GM19043 (cell line): Measurements from ENCODE around the gene GASK1B.

Source experiments
- ATAC-seq: cut with Tn5 transposase; IDR thresholded peaks from one replicate; pipeline ENCODE4 v1.9.1; 2021; ENCODE audit warnings: low read depth; ENCODE audit not compliant: unreplicated experiment

The GASK1B gene

DNA sequence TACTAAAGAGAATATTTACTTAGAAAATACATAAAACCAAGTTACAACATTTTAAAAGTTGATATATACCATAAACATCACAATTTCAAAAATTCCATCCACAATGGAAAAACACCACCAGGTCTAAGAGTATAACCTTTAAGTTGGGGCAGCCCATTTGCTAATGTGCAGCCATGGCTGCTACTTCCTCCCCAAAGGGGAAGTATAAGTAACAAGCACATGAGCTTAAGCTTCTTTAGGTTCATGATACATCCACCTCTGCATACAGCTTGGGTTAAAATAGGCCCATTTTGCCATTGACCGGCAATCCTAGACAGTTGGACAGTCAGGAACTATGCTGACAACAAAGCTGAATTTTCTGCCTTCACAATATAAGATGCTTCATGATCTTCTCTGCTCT is 16.6 kb upstream of the GASK1B start:
- no peak for ATAC-seq

DNA sequence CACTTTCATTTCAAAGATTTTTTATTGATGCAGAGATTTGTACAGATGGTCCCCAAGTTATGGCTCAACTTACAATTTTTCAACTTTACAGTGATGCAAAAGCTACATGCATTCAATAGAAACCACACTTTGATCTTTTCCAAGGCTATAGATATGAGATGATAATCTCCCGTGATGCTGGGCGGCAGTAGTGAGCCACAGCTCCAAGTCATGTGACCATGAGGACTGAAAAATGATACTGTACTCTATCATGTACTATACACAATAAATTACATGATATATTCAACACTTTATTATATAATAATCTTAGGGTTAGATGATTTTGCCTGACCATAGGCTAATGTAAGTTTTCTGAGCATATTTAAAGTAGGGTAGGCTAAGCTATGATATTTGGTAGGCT is 14.0 kb upstream of the GASK1B start:
- ATAC-seq = no peak

DNA sequence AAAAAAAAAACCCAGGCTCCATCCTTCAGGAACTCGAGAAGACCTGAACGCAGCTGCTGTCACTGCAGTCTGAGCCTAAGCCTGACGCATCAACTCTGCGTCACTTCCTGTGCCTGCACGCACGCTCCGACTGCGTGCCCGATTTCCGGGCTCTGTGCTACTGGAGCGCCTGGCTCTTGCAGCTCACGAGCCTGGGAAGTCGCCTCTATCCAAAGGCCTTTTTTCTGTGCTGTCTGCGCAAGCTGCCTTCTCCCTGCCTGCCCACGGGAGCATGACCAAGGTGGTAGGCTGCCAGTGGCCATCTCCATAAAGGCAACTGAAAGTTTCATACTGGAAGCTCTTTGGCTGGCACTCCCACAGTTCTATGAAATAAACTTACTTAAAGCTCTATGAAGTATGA is 9.9 kb upstream of the GASK1B start:
- ATAC-seq = no peak

DNA sequence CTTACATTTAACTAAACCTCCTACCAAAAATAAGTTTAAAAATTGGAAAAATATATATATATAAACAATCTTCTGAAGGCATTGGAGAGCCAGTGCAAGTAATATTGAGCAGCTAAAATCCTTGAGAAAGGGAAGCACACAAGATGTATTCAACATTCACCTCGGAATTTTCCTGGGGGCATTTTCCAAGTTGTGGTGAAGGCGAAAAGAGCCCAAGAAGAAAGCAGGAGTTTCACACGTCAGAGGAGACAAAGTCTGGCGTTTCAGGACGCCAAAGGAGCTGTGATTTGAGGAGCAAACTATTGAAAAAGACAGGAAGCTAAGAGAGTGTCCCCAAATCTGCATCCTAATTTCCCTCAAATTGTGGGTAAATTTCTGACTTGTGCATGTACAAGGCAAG is 9.1 kb upstream of the GASK1B start:
- no peak for ATAC-seq

DNA sequence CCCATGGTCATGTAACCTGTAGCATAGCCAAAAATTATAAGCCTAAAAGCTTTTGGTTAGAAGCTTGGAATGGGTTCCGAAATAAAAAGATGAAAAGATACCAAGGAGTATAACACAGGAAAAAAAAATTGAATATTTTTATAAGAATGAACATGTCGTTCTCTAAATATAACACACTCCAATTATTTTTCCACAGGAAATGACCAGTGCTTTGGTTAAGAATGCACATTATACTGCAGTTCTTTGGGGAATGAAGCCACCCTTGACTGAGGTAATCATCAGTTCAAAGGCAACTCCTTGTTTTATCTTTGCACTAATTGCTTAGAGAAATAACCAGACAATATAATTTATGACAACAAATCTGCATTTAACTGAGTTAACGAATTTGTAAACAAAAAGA is 6.6 kb upstream of the GASK1B start:
- ATAC-seq = no peak

GRCh38 chr4:158176776-158177175 is 4.0 kb upstream of the GASK1B start:
- no peak for ATAC-seq

DNA sequence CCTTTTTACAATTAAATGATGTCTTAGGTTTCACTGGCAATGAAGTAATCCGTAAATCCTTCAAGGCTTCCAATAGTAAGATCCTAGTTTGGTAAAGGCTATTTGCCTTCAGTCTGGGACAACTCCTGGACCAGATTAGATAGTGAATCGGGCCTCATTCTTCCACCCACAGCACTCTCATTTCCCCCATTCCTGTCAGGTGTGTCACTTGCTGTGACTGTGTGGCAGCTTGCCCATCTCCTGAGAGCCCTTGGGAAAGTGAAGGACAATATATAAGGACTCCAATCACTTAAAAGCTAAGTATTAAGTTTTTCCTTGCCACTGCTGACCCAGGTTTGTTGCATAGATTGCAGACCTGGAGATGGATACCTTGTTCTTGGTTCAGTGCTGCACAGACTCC is 3.3 kb upstream of the GASK1B start:
- no peak for ATAC-seq

DNA sequence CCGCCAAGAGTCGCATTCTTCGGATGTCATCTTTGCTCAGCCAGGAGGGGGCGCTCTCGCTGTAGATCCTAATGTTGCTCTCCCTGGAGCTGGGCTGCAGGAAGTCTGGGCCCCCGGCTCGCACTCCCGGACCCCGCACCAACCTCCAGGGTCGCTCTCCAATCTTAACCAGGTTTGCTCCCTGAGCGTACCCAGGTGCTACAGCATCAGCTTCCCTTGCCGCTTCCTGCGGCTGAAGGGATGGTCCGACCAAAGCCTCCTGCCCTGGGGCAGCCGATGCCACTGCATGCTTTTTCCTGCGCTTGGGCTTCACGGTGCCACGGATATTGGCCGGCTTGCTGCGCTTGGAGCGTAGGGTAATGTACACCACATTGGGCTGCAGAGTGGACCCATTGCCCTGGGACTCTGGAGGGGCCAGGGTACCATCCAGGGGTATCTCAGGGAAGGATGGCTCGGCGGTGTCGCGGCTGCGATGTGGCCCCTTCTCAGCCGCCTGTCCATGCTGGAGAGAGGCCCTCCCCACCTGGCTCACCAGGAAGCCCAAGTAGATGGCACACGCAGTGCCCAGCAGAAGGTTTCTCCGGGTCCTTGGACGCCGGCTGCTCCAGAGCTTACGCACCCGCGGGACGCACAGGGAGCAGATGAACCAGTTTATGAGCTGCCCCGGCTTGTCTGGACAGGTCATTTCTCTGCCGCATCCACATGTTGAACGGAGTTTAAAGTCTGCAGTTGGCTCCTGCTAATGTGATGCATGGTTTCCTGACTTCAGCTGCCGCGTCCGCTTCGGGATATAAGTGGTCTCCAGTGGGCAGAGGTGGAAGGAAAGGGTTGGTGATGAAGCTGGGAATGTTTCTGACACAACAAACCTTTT is 1.9 kb downstream of the GASK1B start:
- peak; percentile 59 for ATAC-seq

- no peak for ATAC-seq
Observed at GRCh38 chr4:158169931-158170690, 2.7 kb downstream of the GASK1B start.

DNA sequence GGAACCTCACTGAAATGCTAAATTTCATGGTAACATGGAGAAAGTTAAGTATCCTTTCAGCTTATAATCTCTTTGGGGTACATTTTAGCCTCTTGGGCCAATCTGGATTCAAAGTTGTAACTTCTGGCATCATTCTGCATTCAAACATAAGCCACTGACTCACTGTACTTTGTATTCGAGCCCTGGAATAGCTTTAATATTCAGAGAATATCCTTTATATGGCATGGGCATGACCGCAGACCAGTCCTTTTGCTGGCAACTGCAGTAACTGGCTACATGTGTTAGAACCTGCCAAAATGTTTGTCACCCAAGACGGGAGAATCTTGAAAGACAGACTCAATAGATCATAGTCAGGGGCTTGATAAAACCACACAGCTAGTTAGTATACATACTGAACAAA is 3.3 kb downstream of the GASK1B start:
- no peak for ATAC-seq

- no peak for ATAC-seq
Observed at GRCh38 chr4:158168606-158169005, 4.2 kb downstream of the GASK1B start.

DNA sequence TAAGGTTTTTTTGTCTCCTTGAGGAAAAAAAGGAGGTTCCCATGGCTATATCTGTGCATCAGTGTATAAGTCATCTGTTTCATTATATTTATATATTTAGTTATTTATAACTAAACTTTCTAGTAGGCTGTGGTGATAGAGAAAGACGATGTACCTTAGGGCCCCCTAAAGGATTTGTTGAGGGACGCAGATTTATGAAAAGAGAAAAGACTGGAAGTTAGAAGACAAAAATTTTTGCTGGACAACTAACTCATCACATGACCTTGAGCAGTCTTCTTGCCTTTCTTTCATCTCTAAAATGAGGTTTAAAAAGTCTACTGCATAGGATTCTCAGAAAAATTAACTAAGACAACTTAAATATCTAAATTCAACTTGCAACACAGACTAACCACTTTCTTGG is 6.1 kb downstream of the GASK1B start:
- no peak for ATAC-seq

DNA sequence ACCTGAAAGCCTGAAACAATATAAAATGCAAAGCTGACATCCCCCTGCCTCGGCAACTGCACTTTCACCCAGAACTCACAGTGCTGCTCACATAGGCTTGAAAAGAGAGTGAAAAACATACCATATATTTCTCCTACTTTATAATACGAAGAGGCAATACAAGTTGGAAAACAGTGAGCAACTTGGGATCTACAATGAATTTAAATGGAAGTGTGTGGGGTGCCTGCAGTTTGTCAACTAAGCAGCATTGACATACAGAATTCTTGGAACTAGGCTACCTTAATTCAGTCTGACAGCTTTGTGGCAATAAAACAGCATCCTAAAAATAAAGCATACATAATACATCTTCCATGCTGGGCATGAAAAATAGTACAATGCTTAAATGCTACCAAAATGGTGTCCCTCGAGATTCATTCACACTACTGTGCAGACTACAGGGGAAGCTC is 8.0 kb downstream of the GASK1B start:
- no peak for ATAC-seq

DNA sequence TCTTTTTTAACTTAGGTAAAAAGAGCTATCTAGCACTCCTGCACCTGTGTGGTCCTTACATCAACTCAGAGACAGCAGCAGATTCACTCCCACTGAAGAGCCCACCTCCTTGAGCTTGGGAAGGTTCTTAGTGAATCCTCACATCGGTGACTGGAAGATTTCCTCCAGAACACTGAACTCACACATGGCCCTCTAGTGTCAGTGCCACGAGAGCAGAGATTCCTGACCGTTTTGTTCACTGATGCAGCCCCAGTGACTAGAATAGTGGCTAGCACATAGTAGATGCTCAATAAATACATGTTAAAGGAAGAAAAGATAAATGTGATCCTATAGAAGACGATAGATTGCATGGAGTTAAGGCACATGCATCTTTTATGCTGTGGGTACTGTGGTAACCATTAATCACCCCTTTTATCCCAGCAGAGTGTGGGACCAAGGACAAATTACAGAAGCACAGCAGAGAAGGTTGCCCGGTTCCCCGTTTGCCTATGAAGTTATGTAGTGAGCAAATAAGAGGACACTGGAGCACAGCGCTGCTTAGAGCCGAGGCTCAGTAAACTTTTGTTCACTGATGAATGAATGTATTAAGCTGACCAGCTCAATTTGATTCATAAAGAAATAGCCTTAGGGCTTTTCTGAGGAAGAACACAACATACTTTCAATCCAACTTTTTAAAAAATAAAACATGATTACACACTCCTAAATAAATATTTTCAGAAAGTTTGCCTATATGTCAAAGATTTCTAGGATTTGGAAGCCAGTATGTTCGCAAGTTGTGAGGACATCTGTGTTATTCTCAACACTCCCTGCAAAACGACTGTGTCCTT is 8.7 kb downstream of the GASK1B start:
- ATAC-seq = no peak

GRCh38 chr4:158162631-158163030 is 10.2 kb downstream of the GASK1B start:
- ATAC-seq = no peak

DNA sequence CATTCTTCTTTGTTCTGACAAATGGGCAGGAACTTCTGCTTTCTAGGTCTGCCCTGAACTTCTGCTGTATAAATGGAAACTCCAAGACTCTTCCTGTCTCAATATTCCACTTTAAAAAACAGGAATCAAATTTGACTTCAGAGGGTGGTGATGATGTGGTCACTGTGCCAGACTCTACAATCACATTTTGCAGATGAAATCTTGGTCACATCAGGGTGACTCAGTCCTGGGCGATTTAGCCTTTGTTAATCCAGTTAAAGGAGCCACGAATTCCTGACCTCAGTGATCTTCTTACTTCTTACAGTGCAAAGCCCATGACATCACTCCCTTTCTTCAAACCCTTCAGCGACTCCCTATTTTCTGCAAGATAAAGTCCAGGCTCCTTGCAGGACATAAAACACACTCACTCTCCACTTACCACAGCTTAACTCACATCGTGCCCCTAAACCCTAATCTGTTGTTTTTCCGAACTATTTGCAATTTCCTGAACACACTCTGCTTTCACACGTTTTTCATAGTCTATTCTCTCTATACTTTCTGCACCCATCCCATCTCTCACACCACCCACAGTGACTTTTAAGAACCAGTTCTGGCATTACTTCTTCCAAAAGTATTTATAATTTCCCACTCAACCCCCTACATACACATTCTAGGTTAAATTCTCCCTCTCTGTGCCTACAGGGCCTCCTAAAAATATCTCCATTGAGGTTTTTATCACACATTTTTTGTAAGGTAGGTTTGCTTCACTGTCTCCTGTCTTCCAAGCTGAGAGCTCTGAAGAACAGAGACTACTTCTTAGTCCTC is 11.1 kb downstream of the GASK1B start:
- no peak for ATAC-seq

DNA sequence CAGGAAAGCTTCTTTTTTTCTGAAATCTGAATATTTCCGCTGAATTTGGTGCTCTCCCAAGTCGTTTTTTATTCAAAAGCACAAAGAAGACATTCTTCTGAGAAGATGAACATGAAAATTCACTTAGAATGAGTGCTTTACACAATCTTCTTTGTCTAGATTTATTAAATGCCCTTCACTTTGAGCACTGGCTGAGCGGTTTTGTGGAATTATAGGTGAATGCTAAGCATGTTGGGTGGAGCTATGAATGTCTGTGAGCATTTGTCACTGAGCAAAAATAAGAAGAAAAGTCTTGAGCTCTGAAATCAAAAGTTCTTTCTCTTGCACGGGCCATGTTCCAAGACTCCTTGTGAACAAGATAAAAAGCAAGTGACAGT is 13.1 kb downstream of the GASK1B start:
- ATAC-seq = no peak

GRCh38 chr4:158159054-158159717 is 13.6 kb downstream of the GASK1B start:
- no peak for ATAC-seq

GRCh38 chr4:158157412-158157811 is 15.4 kb downstream of the GASK1B start:
- no peak for ATAC-seq
